T1000 (cell line): Measurements from ENCODE around the gene HORMAD2.

Experiments
- DNase-seq: peaks from one replicate; lab custom pipeline; 2025; ENCODE audit warnings: mixed read lengths; lab: John Stamatoyannopoulos, UW

Gene HORMAD2

GRCh38 chr22:30104501-30105156, 24.4 kb downstream of the HORMAD2 start:
- no peak for DNase-seq

GRCh38 chr22:30105483-30105882, 25.2 kb downstream of the HORMAD2 start:
- no peak for DNase-seq

DNA sequence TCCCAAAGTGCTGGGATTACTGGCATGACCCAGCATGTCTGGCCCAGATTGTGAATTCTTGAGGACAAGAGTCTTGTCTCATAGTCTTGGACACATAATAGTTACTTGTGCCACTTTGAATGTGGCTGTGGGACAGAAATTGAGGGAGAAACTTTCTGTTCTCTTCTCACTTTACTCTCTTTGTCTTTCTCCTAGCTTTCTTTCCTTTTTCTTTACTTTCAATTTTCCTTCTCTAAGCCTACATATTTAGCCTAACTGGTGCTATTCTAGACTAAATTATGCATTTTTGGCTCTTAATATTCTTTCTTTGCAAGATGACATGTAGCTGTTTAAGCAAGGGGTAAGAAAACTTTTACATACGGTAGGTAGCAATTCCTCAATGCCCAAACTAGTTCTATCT, 33.2 kb downstream of the HORMAD2 start:
- DNase-seq: no peak

DNA sequence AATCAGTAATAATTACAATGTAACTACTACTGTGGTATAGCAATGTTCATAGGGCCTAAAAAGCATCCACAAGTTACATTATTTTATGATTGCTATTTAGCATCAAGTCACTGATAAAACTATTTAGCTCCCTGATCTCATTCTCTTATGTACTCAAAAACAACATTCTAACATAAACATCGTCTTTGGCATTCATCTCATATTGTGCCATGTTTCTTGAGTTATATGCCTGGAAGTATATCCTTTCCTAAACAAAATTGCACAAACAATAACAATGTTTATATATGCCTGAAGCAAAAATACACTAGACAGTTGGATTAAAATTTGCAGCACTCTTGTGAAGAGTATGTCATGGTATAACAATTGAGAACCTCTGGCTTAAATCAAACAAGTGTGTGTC, 34.1 kb downstream of the HORMAD2 start:
- no peak for DNase-seq

DNA sequence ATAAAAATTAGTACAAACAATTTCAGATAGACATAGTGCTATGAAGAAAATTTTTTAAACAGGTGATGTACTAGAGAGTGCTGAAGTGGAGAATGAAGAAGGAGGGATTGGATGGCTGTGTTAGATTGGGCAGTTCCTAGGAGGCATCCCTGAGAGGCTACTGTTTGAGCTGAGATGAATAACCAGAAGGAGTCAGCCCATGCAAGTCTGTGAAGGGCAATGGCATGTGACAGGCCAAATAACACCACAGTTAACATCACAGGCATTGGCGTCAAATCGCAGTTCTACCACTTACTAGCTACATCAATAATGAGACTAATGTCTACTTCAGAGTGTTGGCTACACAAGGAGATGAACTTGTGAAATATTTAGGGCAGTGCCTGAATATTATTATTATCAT, 35.4 kb downstream of the HORMAD2 start:
- no peak for DNase-seq

GRCh38 chr22:30116362-30117117, 36.3 kb downstream of the HORMAD2 start:
- no peak for DNase-seq

DNA sequence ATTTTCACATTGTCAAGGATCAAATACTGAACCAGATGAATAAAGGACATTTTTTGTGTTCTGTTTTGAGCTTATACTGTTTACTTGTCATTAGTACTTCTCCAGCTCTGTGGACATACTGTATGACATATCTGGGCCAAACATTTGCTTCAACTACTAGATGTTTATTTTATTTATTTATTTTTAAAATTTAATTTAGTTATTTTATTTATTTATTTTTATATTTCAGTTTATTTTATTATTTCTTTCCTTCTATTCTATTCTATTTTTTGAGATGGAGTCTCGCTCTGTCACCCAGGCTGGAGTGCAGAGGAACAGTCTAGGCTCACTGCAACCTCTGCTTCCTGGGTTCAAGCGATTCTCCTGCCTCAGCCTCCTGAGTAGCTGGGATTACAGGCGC, 37.0 kb downstream of the HORMAD2 start:
- no peak for DNase-seq

- no peak for DNase-seq
These were observed 38.0 kb downstream of the HORMAD2 start for GRCh38 chr22:30118291-30118690.

GRCh38 chr22:30121960-30122359, 41.7 kb downstream of the HORMAD2 start:
- DNase-seq: no peak

DNA sequence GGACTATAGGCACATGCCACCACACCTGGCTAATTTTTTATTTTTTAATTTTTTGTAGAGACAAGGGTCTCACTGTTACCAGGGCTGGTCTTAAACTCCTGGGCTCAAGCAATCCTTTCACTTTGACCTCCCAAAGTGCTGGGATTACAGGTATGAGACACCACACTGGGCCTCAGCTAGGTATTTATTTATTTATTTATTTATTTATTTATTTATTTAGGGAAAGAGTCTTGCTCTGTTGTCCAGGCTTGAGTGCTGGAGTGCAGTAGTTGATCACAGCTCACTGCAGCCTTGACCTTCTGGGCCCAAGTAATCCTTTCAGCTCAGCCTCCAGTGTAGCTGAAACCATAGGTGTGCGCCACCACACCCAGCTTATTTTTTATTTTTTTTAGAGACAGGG, 43.2 kb downstream of the HORMAD2 start:
- no peak for DNase-seq

GRCh38 chr22:30127749-30128166, 47.5 kb downstream of the HORMAD2 start:
- no peak for DNase-seq

DNA sequence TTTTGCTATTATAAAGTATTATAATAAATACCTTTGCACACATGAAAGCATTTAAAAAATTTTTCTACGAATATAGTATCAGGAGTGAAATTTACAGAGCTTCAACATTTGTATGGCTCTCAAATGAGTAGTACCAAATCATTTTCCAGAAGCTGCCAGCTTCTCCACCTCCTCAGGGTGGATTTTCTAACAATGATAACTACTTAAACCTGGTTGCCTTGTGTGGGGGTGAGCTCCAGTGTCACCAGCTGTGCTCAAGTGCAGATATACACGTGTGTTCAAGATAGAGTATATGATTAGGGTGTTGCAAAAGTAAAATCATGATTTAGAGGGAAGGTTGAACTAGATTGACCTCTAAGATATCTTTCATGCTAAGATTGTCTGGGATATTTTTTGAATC, 48.2 kb downstream of the HORMAD2 start:
- no peak for DNase-seq

DNA sequence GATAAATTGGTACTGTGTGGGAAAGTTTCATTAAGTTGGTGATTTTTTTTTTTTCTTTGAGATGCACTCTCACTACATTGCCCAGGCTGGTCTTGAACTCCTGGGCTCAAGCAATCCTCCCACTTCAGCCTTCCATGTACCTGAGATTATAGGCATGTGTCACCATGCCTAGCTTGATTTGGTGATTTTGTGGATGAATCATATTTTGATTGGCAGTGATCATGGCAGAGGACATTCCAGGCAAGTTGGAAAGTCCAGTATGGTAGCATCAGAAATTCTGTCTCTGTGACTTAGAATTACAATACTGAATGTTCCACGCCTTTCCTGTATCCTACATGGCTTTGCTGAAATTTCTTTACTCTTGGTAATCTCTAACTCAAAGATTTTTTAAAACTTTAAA, 49.4 kb downstream of the HORMAD2 start:
- no peak for DNase-seq

GRCh38 chr22:30132290-30132996, 52.2 kb downstream of the HORMAD2 start:
- DNase-seq: no peak

DNA sequence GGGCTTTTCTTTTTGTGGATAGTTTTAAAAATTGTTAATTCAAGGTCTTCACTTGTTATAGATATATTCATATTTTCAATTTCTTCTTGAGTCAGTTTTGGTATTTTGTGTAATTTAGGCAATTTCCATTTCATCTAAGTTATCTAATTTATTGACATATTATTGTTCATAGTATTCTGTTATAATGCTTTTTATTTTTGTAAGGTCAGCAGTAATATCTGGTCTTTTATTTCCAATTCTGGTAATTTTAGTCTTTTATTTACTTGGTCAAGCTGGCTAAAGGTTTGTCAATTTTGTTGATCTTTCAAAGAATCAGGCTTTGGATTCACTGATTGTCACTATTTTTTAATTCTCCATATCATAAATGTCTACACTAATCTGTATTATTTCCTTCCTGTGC, 60.1 kb downstream of the HORMAD2 start:
- DNase-seq: no peak

- no peak for DNase-seq
These were observed 63.0 kb downstream of the HORMAD2 start for GRCh38 chr22:30143265-30143664.

DNA sequence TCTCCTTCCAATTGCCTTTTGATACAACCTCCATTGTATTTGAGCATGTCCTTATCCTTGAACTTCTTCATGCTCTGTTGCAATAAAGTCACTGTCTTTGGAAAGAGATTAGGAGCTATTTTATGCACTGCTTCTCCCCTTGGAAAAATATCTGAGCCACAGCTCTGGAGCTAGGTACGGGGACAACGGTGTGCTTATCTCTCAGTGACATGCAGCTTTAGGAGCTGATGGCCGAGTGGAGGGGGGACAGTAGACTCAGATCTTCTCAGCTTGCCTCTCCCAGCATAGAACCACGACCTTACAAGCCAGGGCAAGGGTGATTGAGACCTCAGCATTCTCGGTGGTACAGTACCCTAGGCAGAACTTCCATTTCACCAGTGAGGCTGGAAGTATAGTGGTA, 64.1 kb downstream of the HORMAD2 start:
- DNase-seq: no peak

- DNase-seq: no peak
These were observed 69.9 kb downstream of the HORMAD2 start for GRCh38 chr22:30150212-30150611.

- DNase-seq: no peak
These were observed 78.0 kb downstream of the HORMAD2 start for GRCh38 chr22:30158277-30158676.

DNA sequence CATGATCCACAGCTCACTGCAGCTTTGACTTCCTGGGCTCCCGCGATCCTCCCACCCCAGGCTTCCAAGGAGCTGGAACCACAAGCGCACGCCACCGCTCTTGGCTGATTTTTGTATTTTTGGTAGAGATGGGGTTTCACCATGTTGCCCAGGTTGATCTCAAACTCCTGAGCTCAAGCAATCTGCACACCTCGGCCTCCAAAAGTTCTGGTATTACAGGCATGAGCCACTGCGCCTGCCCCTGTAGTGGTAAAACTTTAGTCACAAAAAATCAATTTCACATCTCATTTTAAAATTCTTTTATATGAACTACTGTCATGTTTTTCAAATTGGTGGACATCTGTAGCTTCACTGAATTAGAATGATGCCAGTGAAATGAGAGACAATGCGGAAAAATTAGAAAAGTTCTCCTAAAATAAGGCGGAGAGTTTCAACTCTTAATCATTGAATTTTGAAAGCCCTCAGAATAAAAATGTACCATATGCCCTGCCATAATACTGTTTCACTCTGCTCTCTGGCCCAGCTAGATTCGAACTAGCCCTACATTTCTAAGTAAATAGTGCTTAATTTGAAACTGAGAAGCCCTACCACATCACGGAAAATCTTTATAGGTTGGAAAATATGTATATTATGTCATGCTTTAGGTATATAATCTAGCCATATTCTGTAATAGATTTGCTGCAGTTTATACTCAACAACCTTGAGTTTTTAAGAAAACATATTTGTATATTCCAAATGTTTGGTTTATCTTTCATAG, 78.7 kb downstream of the HORMAD2 start:
- no peak for DNase-seq

DNA sequence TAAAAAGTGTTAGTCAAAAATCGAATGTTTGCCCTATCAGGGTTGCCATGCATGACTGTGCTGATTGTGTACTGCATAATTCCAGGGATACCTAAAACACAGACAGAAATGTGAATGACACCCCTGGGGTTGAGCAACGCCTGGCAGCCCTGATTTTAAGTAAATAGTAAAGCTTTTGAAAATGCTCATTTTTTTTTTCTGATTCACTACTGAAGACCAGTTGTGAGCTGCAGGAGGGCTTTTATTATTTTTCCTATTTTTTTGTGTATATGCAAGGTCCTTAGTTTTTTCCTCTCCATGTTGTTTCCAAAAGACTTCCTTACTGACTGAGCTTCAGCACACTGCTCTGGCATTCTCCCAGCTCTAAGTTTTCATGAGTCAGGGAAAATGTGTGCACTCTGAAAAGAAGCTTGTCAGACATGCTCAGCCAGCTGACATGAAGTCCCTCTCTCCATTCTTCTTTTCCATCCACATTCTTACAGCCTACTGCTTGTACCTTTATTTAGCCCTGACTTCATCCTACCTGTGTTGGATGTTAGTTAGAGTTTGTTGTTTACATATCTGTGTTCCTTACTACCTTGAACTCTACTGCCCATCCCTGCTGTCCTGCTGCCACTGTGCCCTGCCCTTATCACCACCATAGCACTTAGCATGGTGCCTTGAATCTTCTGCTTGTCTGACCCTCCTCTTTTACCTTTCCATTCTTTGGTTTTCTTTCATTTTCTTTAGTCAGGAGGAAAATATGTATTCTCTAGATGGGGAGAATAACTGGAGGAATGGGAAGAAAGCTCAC, 79.5 kb downstream of the HORMAD2 start:
- no peak for DNase-seq

DNA sequence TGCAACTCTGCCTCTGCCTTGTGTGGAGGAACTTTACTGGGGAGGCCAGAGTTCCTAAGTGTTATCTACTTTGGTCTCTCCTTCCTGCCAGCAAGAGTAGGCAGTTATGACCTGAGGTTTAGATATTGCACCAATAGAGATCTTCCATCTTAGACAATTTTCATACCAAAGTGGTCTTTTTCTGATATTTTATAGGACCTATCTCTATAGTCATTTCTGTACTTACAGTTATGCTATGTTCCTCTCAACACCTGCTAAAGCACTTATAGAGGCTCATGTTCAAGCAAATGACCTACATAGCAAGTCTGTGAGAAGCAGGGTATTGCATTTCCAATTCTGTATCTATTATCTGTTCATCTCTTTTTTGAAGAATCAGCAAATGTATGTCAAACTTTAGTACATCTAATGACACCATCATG, 80.8 kb downstream of the HORMAD2 start:
- DNase-seq: no peak
